ENCODE results near the gene RELA.

GRCh38 chr11:65616575-65617001 is 46.1 kb downstream of the RELA start:
- TF ChIP-seq EZH2 (IDR thresholded peaks at IDR 0.05; ENCODE audit: insufficient read depth, poor library complexity, severe bottlenecking) (no peak), EZH2phosphoT487 (IDR thresholded peaks at IDR 0.05; ENCODE audit: insufficient read depth, low read depth) (no peak)

Data from GM23248 (cell line).